Measurements from ENCODE around the gene INPP4B.

DNA sequence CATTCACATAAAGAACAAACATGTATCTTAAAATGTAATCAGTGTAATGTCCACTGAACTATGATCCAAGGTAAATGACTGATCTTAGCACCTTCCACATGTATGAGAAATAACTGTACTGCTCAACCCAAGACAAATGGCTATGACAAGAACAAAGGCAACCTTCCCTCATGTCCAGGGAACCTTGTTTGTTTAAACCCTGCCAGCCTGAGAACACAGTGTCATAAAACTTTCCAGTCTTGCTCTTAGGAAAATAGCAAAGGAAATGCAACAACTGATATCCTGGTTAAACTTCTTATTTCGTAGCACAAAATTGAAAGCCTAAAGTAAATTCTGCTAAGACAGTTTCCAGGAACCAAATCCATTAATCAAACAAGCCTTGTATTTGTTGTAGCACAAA is 715.4 kb downstream of the INPP4B start:
- TF ChIP-seq POLR2A (IDR thresholded peaks at IDR 0.05) (no peak), POLR2AphosphoS5 (IDR thresholded peaks at IDR 0.05) (no peak)

Measured in breast epithelium (tissue), 3 donors.